Heart right ventricle (tissue), 16 donors: ENCODE results near the gene ADAMTS17. TPM values are rescaled to one million over a fixed set of nuclear protein-coding genes. Genes with fewer than 3 reads are reported as not detected.

Source experiments
- ATAC-seq, 8 donors: fragments of 200-7000 bp; cut with Tn5 transposase; one replicate each; pipeline ENCODE4 v1.9.1; 2020; ENCODE audit warnings: mild to moderate bottlenecking in 8 of 8, moderate library complexity in 8 of 8, moderate number of reproducible peaks in 1 of 8
- DNase-seq, 2 donors: peaks; one replicate each; pipeline ENCODE4 v3.0.0-alpha.2; 2020
- H3K27ac ChIP-seq, 10 donors: fragments of 200-600 bp; sonication (generic) in 2 of 10; one replicate each; pipeline versions ENCODE4 v1.5.0 to v1.8.0; 2020 to 2022; ENCODE audit warnings: mild to moderate bottlenecking in 3 of 10
- H3K27me3 ChIP-seq, 7 donors: fragments of 200-600 bp; one replicate each; pipeline ENCODE4 v1.8.0; 2021 to 2022; ENCODE audit warnings: mild to moderate bottlenecking in 2 of 7
- H3K36me3 ChIP-seq, 9 donors: fragments of 200-600 bp; sonication (generic) in 1 of 9; one replicate each; pipeline versions ENCODE4 v1.5.0 to v1.8.0; 2020 to 2022; ENCODE audit warnings: mild to moderate bottlenecking in 2 of 9
- H3K4me1 ChIP-seq, 9 donors: fragments of 200-600 bp; sonication (generic) in 1 of 9; one replicate each; pipeline versions ENCODE4 v1.5.0 to v1.8.0; 2020 to 2022; ENCODE audit warnings: mild to moderate bottlenecking in 4 of 9
- H3K4me3 ChIP-seq, 10 donors: fragments of 200-600 bp; sonication (generic) in 2 of 10; one replicate each; pipeline versions ENCODE4 v1.5.0 to v1.8.0; 2020 to 2022; ENCODE audit warnings: mild to moderate bottlenecking in 7 of 10, moderate library complexity in 2 of 10
- H3K9me3 ChIP-seq, 11 donors: fragments of 200-600 bp in 10 of 11; sonication (generic) in 2 of 11; one replicate each; pipeline versions ENCODE4 v1.5.0 to v1.8.0; 2013 to 2022; ENCODE audit warnings: mild to moderate bottlenecking in 2 of 11, control low read depth in 1 of 11, moderate library complexity in 1 of 11
- WGBS, 2 donors: extraction: QIAGEN DNeasy Blood & Tissue Kit; methylation state at CpG; one replicate each; pipeline ENCODE4 v1.1.7; 2013; ENCODE audit warnings: inconsistent platforms in 1 of 2; 5-methylcytosine and 5-hydroxymethylcytosine counted together
- intact Hi-C, 10 donors: fragments of 100-400 bp; cut with DNase I; formaldehyde crosslinking; loops; one replicate each; pipeline versions ENCODE4 v1.11.1 to v1.14.2; 2022
- polyA plus RNA-seq, 2 donors: library from polyadenylated mRNA; stranded (reverse); fragments of 200-250 nt; gene quantifications; one replicate each; pipeline ENCODE4 v1.2.3, GENCODE V29; 2013
- total RNA-seq, 10 donors: library from RNA; stranded (reverse); fragmentation: NEBNext Ultra II Directional in 3 of 10; extraction: Animal tissue kit (Norgen Biotek cat#: 25700) in 3 of 10; gene quantifications; one replicate each; pipeline versions ENCODE4 v1.2.1 to v1.2.4, GENCODE V29; 2021 to 2023
- TF ChIP-seq, protein P1 (sequence below), 9 donors: fragments of 200-600 bp; sonication (generic) in 2 of 9; IDR thresholded peaks; one replicate each; pipeline versions ENCODE4 v1.5.0 to v1.8.0; 2021 to 2022; ENCODE audit warnings: antibody characterized with exemption in 9 of 9, mild to moderate bottlenecking in 5 of 9, moderate library complexity in 1 of 9
- donor health status: Arrhythmogenic right ventricular cardiomyopathy.
- donor health status: ischemic (EF 13 %, LVEDD 7.1; RV severe dilation, severe dysfunction).
- donor health status: healthy with polysubstance abuse.
- donor health status: DM: no; HTN: yes; CAD: no.
- donor health status: DM: no; HTN: no; CAD: no.
- donor health status: ischemic (EF 25% LVEDD 6.9; RV normal size, moderate dysfunction).
- donor health status: ischemic (EF 25% LVEDD 5.7; RV mildly dilated, moderate dysfunction).
- donor health status: healthy.
- donor health status: DM: yes; HTN: yes; CAD: no.
- donor health status: Ischemic cardiomyopathy.
- donor health status: ischemic (EF 35%, LVEDD 5.7; RV mildly dilated, moderate dysfunction).
- donor health status: nonischemic (EF 11% LVEDD 7.7; RV severe dilation, severe dysfunction).
- donor health status: DM: yes; HTN: yes; CAD: no.
- donor health status: PGD.
- donor health status: ischemic (EF 29% LVEDD 5.4; RV normal size, mild dysfunction).
- donor health status: nonischemic (EF 23%, LVEDD 6.1; RV moderate dilation, normal function).

Gene ADAMTS17
- total and polyA plus RNA-seq, 12 donors: 0.47 to 5.0 (median 1.2) TPM

DNA sequence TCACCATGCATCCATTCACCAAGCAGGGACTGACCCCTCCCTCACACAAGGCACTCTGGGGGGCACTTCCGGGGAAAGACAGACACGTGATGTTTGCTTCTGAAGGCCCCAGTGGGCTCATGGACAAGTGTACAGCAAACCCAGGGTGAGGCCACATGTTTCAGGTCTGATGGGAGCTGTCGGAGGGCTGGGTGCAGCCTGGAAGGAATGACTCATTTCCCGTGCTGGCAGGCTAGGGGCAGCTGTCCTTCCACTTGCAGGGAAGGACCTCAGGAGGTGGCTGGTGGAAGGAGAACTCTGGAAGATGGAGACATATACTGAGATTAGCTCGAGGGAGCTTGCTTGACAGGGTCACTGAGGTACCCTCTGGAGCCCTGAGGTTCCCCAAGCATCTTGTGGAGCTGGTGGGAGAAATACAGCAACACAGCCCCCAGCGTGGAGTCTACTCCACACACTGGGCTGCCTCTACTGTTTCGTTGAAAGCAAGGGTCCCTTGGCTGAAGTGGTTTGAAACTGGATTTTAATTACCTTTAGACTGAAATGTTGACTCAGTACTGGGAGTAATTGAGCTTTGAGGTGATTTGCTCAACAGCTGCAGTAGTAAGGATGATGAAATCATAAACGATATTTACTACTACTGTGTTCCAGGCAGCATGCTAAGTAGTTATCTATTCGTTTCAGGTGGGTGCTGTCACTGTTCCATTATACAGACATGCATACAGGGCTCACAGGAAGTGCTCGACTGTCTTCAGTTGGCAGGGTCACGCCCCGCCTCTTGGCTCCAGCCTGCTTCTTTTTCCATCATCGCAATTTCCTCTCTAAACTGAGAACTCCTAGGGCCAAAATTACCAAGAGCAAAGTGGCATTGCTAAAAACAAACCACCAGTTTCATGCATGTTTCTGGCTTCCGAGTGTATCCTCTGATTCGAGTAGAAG lies 230.4 kb downstream of the ADAMTS17 start:
- H3K27me3 ChIP-seq: no peaks in the 10 kb centered on the region
- DNase-seq: peak; percentile 69 to 74
- no peaks in the 10 kb centered on the region for H3K9me3 ChIP-seq
- peak; percentile 20 to 81 (median 62) for ATAC-seq
- peaks cover 36 to 64% (median 59%) of the 10 kb centered on the region in 9 donors for H3K4me1 ChIP-seq
- WGBS, 2 donors: 27 to 44% methylated on average over 15 of the region's 15 CpGs
- no peak overlapping the region for H3K4me3 ChIP-seq
- TF ChIP-seq, protein P1, sequence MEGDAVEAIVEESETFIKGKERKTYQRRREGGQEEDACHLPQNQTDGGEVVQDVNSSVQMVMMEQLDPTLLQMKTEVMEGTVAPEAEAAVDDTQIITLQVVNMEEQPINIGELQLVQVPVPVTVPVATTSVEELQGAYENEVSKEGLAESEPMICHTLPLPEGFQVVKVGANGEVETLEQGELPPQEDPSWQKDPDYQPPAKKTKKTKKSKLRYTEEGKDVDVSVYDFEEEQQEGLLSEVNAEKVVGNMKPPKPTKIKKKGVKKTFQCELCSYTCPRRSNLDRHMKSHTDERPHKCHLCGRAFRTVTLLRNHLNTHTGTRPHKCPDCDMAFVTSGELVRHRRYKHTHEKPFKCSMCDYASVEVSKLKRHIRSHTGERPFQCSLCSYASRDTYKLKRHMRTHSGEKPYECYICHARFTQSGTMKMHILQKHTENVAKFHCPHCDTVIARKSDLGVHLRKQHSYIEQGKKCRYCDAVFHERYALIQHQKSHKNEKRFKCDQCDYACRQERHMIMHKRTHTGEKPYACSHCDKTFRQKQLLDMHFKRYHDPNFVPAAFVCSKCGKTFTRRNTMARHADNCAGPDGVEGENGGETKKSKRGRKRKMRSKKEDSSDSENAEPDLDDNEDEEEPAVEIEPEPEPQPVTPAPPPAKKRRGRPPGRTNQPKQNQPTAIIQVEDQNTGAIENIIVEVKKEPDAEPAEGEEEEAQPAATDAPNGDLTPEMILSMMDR (IDR thresholded peaks at IDR 0.05): peak in 2 of 9 donors; percentile 15 to 17
- no peaks in the 10 kb centered on the region for H3K36me3 ChIP-seq
- intact Hi-C loops: loop anchor here in 4 of 10 donors (2.0 to 10.0 kb wide), 7 partner anchors 87 to 233 kb away; partner anchors contain the start of gene ADAMTS17 (in 2 of the 4)
- peak overlapping the region; percentile 58 to 99 (median 96) for H3K27ac ChIP-seq

DNA sequence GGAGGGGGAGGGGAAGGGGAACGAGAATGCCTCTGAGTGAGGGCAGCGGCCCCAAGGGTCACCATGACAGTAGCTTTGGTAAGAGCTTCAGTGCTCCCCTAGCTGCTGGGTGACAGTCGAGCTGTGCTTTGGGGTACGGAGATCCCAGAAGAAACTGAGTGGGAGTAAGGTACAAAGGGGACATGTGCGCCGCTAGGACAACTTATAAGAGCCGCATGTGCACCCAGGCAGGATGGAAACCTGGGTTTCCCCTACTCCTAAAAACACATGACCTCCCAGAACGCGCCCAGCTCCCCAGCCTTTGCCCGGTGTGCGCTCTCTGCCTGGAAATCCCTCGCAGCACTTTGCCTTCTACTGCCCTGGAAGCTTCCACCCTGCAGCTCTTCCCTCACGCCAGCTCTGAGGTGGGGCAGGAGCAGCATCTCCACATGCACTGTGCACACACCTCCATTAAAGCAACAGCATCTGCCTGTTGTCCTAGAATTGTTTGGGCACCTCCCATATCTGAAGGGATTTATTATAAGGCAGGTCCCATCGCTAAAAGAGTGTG lies 232.2 kb downstream of the ADAMTS17 start:
- H3K4me3 ChIP-seq: no peak overlapping the region
- intact Hi-C loops: loop anchor here in 4 of 10 donors (2.0 to 10.0 kb wide), 7 partner anchors 85 to 235 kb away; partner anchors contain the start of gene ADAMTS17 (in 2 of the 4)
- DNase-seq (no peak), ATAC-seq (no peak)
- no peak overlapping the region for H3K27ac ChIP-seq
- WGBS, 2 donors: 90 to 93% methylated on average over 14 of the region's 14 CpGs
- TF ChIP-seq, protein P1 (IDR thresholded peaks at IDR 0.05): no peak
- no peaks in the 10 kb centered on the region for H3K9me3 ChIP-seq
- no peaks in the 10 kb centered on the region for H3K36me3 ChIP-seq
- H3K4me1 ChIP-seq: peaks cover 27 to 46% (median 42%) of the 10 kb centered on the region in 9 donors
- no peaks in the 10 kb centered on the region for H3K27me3 ChIP-seq

DNA sequence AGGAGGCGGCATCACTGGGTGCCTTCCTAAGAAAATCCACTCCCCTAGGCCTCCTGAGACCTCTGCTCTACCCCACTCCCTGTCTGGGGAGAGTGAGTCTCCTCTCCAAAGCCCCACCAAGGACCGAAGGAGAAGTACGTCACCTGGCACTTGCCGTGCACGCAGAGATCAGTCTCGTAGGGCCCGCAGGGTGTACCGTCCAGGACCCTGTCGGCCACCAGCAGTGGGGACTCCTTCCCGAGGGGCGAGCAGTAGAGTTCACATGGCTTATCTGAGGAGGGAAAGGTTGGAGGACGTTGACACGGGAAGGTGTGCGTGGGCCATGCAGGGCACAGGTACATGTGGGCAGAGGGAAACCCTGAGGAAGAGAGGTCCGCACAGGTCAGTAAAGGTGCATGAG lies 232.9 kb downstream of the ADAMTS17 start:
- WGBS, 2 donors: 97 to 98% methylated on average over 15 of the region's 15 CpGs
- Histone ChIP-seq H3K4me1 (peaks cover 23 to 40% (median 36%) of the 10 kb centered on the region in 9 donors), H3K4me3 (no peak overlapping the region), H3K27ac (no peak overlapping the region), H3K36me3 (no peaks in the 10 kb centered on the region), H3K27me3 (no peaks in the 10 kb centered on the region), H3K9me3 (no peaks in the 10 kb centered on the region)
- TF ChIP-seq, protein P1 (IDR thresholded peaks at IDR 0.05): no peak
- ATAC-seq: no peak
- intact Hi-C loops: no loop called here
- no peak for DNase-seq

DNA sequence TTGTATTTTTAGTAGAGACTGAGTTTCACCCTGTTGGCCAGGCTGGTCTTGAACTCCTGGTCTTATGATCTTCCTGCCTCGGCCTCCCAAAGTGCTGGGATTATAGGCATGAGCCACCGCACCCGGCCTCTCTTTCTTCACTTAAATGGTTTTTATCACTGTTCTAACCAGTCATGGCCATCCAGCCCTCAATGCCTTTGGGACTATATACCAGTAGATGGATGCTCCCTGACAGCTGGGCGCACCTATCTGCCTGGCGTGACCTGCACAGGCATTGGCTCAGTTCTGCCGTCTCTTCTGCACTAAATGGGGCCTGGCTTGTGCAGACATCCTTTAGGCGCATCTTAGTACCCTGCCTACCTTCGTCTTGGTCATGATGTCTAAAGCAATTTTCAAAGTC lies 233.4 kb downstream of the ADAMTS17 start:
- no peak for DNase-seq
- no peaks in the 10 kb centered on the region for H3K9me3 ChIP-seq
- TF ChIP-seq, protein P1 (IDR thresholded peaks at IDR 0.05): no peak
- H3K4me1 ChIP-seq: peaks cover 18 to 35% (median 31%) of the 10 kb centered on the region in 9 donors
- no peak for ATAC-seq
- H3K27me3 ChIP-seq: no peaks in the 10 kb centered on the region
- no peaks in the 10 kb centered on the region for H3K36me3 ChIP-seq
- no peak overlapping the region for H3K27ac ChIP-seq
- WGBS, 2 donors: 98% methylated on average over 8 of the region's 8 CpGs
- intact Hi-C loops: no loop called here
- no peak overlapping the region for H3K4me3 ChIP-seq
